SU-DHL-6 (cell line): ENCODE results near the gene ELAPOR2.
"Not testable (repeated sequence)": the region's sequence is repeated elsewhere in the genome, so short reads cannot be mapped to it uniquely, and the experiment has no call there.

Experiments
- CTCF ChIP-seq: fragments of 200-600 bp; sonication (generic); IDR thresholded peaks from one replicate; pipeline ENCODE4 v1.5.1; 2017; ENCODE audit warnings: antibody characterized with exemption, mild to moderate bottlenecking, low read length, moderate library complexity; ENCODE audit not compliant: insufficient read depth, poor library complexity, severe bottlenecking
- EZH2phosphoT487 ChIP-seq: fragments of 200-600 bp; sonication (generic), shearing (Covaris generic); conservative IDR thresholded peaks from 2 replicates; pipeline ENCODE4 v1.6.1; 2018; ENCODE audit warnings: mild to moderate bottlenecking, antibody characterized with exemption, low read length, moderate library complexity, mixed read lengths

GRCh38 chr7:87044713-87045112 is 14.7 kb downstream of the ELAPOR2 start:
- not testable (repeated sequence) for TF ChIP-seq CTCF, EZH2phosphoT487
